NCI-H2227 treated with DMSO at 0.1 percent for 48 hours (cell line): ENCODE data around the gene TRRAP.
A peak's percentile ranks its signal among the peaks of the same experiment; 100 is the strongest.

Experiments
- DNase-seq: peaks from one replicate; lab custom pipeline; 2025; lab: John Stamatoyannopoulos, UW

The TRRAP gene

DNA sequence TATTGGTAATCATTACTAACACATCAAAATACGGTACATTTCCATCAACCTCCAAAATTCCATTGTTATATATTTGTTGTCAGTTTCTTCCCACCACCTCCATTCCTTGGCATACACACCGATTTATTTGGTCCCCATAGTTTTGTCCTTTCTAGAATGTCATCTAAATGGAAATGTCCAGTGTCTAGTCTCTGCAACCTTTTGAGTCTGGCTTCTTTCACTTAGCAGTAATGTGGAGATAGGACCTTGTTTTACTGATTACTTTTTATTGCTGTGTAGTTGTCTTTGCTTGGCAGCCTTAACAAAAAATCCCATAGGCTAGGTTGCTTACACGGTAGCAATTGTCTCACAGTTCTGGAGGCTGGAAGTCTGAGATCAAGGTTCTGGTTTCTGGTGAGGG lies 22.5 kb downstream of the TRRAP start:
- no peak for DNase-seq

DNA sequence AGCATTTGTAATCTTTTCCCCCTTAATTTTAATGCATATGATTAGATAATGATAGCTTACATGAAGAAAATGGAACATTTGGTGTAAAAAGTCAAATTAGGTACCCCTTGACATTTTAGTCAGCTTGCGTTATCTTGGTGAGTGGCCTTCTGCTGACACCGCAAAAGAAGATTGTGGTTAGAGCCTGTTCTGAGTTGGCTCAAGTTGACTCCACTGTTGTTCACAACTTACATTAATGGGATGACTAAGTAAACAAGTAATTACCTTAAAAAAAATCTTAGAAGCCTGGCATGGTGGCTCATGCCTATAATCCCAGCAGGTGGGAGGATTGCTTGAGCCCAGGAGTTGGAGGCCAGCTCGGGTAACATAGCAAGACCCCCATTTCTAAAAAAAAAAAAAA lies 24.2 kb downstream of the TRRAP start:
- peak; percentile 85 for DNase-seq

DNA sequence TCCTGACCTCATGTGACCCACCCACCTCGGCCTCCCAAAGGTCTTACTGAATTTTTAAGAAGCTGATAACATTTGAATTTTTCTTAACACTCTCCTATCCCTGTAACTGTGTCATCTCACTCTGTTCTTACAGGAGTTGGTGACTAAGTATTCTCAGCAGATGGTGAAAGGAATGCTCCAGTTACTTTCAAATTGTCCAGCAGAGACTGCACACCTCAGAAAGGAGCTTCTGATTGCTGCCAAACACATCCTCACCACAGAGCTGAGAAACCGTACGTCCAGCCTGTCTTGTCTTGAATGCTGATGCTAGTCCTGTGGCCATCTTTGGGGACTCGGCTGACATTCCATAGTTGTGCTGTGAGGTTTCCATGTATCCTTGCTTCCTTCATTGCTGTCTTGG lies 24.9 kb downstream of the TRRAP start:
- DNase-seq: peak; percentile 38

DNA sequence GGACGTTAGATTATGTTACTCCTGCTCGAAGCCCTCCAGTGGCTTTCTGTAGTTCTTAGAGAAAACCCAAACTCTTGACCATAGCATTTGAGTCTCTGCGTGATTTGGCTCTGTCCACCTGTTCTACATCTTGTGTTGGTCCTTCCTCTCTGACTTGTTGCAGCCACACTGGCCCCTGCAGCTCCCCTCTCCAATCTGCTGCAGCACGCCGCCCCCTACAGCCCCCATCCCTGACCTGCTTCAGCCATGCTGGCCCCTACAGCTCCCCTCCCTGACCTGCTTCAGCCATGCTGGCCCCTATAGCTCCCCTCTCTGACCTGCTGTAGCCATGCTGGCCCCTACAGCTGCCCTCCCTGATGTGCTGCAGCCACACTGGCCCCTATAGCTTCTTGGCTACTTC lies 29.2 kb downstream of the TRRAP start:
- no peak for DNase-seq

DNA sequence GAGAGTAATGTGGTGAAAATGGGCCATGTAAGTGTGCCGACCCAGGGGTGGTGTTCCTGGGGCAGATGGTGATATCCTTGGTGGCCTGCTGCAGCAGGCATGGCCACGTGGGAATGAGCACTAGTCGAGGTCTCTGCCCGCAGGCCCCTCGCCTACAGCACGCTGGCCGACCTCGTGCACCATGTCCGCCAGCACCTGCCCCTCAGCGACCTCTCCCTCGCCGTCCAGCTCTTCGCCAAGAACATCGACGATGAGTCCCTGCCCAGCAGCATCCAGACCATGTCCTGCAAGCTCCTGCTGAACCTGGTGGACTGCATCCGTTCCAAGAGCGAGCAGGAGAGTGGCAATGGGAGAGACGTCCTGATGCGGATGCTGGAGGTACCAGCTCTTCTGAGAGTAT lies 30.3 kb downstream of the TRRAP start:
- DNase-seq: no peak

DNA sequence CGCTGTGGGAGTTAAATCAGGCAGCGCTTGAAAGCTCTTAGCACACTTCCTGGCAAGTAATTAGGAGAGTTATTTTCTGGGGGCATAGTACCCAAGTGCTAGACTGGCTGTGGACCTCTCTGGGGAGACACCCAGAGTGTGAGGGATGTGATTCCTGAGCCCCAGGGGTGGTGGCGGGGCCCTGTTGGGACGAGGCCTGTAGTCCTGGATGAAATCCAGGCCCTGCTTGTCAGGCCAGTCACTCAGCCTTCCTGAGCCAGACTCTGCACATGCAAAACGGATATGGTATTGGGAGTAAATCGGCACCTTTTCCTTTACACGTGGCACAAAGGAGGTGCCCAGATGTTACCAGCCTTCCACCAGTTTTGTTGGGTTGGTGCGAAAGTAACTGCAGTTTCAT lies 31.2 kb downstream of the TRRAP start:
- DNase-seq: no peak

DNA sequence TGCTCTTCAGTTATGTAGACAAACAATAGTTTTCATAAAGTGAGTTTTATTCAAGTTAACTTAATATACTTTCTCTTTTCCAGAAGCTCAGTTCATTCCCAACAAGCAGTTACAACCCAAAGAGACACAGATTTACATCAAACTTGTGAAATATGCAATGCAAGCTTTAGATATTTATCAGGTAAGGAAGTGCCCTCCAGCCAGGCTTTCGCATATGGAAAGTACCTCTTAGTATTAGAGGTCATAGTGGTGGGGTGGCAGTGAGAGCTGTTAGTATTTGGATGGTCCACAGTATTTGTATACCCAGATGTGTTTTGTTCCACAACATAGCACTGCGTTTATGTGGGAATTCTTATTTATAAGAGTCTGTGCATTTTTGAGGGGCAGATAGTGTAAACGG lies 32.1 kb downstream of the TRRAP start:
- DNase-seq: no peak

DNA sequence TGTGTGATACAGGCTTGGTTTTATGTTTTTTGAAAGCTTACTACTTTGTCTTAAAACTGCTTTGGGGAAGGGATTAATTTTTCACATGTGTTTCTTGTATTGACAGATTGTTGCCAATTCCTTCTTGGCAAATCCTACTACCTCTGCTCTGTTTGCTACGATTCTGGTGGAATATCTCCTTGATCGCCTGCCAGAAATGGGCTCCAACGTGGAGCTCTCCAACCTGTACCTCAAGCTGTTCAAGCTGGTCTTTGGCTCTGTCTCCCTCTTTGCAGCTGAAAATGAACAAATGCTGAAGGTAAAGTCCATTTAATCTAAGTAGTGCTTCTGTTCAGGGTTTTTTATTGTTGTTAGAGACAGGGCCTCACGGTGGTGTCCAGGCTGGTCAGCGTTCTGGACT lies 33.6 kb downstream of the TRRAP start:
- DNase-seq: no peak

DNA sequence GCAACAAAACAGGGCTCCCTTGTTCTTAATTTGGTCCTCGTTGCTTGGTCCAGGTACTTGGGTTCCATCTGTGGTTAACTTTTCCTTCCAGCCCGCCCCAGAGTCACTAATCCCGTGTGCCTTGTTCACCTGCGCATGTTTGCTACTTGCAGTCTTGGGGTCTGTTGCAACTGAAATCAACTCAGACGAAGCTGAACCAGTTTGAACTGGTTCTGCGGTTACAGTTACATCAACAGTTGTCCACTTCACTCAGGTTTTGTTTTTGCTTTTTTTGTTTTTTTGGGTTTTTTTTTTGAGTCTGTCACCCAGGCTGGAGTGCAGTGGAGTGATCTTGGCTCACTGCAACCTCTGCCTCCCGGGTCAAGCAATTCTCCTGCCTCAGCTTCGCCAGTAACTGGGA lies 34.7 kb downstream of the TRRAP start:
- no peak for DNase-seq

DNA sequence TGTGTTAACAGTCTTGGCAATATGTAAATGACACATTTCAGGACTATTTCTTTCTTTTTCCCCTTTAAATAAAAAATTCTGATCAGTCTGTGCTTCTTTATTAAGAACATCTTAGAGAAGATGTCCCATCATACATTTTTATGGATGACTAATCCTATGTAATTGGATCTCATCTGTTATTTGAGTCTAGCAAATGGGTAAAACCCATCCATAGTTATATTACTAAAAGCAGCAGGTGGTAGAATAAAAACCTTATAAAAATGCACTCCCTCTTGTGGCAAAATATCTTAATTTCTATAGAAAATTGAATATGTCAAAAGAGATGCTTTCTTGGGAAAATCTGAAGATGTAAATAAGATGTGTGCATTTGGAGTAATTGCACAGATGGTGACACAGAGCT lies 35.3 kb downstream of the TRRAP start:
- no peak for DNase-seq

DNA sequence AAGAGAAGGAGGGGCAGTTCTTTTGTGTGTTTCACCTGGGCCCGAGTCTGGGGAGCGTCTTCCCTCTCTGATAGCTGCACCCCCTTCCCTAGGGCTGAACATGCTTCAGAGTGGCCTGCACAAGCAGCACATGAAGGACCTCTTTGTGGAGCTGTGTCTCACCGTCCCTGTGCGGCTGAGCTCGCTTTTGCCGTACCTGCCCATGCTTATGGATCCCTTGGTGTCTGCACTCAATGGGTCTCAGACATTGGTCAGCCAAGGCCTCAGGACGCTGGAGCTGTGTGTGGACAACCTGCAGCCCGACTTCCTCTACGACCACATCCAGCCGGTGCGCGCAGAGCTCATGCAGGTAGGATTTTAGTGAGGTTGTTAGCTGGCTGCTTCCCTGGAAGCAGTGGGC lies 39.0 kb downstream of the TRRAP start:
- DNase-seq: no peak

DNA sequence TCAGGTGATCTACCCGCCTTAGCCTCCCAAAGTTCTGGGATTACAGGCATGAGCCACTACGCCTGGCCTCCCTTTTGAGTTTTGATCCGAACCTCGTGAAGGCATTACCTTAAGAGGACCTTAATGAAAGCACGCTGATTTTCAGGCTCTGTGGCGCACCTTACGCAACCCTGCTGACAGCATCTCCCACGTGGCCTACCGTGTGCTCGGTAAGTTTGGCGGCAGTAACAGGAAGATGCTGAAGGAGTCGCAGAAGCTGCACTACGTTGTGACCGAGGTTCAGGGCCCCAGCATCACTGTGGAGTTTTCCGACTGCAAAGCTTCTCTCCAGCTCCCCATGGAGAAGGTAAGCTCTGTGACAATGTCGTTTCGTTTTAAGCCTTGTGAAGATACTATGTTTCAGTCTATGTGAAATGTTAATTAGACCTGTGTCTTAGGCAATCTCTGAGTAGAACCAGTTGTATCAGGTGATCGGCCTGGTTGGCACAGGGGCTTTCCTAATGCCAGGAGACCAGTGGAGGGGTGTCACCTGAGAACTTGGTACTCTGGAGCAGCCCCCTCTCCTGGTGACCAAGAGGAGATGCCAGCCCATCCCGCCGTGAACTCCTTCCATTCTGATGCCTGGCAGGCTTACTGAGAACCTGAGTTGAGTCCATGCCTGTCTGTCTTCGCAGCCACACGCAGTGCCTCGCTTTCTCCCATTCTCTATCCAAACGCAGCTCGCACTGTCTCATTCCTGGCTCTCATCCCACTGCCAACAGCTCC lies 43.5 kb downstream of the TRRAP start:
- DNase-seq: no peak

DNA sequence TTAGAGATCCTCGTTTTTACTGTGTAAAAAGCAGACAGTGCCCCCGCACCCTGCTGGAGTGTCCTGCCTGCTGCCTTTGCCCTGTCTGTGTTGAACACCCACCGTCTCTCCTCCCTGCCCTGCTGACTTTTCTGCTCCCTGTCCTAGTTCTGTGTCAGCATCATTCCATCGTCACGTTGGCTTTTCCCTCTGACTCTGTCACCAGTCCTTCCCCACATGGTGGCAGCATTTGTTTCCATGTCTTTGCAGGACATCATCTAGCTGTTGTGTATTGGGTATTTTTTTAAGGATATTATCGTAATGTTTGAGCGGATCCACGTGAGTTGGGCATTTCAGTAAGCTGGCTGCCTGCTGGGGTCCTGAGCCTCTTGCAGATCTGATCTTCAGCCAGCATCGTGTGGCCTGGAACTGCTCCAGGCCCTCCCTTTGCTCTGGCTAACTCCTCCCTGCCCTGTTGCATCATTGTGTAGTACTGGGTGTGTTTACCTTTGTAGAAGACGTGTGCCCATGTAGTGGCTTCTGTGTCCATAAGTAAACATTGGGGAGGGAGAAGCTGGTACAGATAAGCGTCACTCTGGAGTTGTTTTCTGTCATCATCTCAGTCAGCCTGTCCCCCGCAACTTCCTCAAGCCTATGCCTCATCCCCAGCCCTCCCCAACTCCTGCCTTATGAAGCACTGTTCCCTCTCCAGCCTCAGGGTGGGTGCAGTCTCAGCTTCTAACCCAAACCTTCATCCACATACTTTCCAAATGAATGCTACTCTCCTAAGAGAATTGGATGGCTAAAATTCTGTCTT lies 44.3 kb downstream of the TRRAP start:
- DNase-seq: no peak

DNA sequence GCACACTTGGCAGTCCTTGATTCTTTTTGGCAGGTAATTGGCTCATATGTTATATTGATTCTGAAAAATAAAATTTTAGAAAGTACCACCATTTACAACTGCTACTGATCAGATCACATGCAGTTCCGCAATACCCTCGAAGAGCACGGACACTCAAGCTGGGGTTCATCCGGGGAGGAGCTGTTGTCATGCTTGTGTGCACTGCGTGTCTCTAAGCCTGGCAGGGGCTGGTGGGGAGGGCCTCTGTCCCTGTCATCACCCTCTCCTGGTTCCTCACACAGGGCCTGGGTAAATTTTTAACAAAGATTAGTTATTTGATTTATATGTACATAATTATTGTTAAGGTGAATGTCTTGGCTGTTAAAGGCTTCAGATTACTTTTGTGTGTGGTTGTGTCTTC lies 45.2 kb downstream of the TRRAP start:
- no peak for DNase-seq

DNA sequence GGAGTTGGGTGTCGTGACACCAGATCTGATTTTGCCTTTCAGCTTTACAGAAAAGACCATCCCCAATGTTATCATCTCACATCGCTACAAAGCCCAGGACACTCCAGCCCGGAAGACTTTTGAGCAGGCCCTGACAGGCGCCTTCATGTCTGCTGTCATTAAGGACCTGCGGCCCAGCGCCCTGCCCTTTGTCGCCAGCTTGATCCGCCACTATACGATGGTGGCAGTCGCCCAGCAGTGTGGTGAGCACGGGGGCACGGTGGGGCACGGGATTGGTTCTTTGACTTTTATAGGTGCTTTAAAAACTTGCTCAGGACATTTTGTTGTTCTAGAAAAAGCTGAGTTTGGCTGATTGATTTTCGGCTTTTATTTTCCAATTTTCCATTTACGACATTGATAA lies 48.8 kb downstream of the TRRAP start:
- DNase-seq: no peak

DNA sequence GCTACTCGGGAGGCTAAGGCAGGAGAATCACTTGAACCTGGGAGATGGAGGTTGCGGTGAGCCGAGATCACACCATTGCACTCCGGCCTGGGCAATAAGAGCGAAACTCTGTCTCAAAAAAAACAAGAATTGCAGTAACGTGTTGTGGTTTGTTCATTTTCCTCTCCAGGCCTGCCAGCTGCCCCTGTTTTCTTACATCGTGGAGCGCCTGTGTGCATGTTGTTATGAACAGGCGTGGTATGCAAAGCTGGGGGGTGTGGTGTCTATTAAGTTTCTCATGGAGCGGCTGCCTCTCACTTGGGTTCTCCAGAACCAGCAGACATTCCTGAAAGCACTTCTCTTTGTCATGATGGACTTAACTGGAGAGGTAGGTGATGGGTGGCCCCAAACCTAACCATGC lies 52.1 kb downstream of the TRRAP start:
- DNase-seq: no peak

DNA sequence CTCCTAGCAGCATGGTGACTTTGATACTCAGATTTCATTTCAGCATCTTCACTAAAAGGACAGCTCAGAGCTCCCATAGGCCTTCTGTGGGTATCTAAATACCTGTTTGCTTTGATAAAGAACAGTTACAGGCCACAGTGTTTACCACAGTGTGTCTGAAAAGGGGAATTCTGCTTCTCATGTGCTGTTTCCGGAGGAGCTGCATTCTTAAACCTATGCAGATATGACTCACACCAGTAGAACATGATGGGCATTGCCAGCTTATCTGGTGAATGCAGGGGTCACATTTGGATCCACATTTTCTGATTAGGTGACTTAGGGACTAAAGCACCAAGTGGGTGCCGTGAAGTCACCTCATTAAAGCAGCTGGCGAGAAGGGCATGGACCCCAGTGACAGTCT lies 52.6 kb downstream of the TRRAP start:
- no peak for DNase-seq

DNA sequence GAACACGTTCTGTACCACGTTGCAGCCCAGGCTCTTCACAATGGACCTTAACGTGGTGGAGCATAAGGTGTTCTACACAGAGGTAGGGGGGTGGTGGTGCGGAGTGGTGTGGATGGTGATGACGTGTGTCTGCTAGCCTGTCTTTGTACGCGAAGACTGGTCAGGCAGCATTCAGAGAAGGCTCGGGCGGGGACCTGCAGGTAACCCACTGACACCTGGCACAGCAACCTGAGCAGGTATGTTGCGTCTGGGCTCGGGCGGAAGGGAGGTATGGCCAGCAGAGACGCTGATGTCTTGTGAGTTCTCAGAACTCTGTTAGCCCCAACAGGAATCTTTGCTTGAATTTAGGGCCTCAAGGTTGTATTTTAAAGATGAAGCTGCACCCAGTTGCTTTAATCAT lies 55.0 kb downstream of the TRRAP start:
- DNase-seq: no peak

DNA sequence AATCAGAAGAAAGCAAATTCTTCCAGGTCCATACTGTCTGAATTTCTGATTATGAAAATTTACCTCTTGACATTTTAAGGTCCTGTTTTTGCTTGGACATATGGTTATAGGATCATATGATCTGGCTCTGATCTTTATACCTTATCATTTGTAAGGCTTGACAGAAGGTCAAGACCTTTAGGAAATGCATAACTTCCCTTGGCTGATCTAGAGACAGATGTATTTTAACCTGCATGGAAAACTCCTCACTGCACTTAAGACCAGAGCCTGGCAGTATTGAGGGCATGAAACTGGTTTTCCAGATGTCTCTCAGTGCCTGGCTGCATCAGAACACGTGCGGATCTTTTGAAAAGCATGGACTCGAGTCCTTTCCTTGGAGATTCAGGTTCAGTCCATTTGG lies 55.9 kb downstream of the TRRAP start:
- no peak for DNase-seq

DNA sequence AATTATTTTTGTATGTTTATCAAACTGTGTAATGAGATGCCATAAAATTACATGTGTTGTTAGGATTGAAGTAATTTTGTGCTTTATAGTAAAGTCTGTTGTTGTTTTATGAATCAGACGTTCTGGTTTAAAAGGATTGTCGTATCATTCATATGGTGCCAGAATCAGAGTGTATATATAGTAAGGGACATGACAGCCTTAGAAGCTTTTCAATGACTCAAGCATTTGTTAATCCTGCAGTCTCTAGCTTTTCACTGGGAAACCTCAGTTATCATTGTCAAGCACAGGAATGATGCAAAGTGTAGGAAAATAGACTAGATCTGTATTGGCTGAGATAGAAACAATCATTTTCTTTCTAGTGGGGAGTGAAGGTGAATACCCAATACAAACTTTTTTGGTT lies 57.5 kb downstream of the TRRAP start:
- no peak for DNase-seq

DNA sequence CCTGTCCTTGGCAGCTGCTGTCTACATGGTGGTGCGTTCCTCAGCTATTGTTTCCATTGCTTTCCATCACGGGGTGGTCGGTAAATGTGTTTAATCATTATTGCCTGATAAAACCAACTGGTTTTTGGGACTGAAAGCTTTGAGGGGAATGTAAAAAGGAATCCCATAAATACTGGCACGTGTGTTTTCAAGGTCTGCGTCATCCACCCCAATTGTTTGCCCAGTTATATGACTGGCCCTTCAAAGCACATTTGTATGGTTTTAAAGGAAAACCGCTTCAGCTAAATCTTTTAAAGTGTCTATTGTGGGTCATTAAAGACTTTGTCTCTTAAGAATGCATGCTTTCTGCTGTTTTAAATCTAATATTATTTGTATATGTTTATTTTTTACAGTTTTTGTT lies 65.0 kb downstream of the TRRAP start:
- no peak for DNase-seq

DNA sequence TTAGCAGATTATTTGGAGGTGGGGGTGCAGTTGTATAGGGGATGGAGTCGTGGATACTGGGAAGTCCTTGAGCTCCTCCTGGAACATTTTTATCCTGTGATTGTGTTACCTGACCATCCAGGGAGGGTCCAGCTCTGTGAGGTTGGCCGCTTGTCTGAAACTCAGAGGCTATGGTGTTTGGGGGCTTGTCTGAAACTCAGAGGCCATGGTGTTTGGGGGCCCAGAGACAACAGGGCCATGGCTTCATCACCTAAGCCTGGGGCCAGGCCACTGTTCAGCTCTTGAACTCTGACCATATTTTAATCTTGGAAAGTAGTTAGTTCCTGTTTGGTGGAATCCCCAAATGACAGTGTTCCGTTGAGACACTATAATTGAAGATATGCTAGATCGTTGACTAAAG lies 66.1 kb downstream of the TRRAP start:
- no peak for DNase-seq

DNA sequence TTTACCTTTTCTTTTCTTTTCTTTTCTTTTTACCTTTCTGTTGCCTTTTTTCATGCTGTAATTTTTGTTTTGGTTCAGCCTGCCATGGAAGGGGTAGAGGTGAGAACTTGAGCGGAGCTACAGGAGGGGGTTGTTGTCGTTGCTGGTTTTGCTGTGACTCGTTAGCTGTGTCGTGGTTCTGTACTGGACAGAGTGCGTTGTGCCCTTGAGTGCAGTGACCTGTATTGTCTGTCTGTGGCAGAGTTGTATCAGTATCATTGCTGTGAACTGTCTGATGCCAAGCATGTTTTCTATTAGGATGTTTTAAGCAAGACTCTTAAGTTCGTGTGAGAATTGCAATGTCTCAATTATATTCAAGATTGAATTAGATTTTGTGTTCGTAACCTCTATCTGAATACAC lies 67.5 kb downstream of the TRRAP start:
- DNase-seq: no peak

DNA sequence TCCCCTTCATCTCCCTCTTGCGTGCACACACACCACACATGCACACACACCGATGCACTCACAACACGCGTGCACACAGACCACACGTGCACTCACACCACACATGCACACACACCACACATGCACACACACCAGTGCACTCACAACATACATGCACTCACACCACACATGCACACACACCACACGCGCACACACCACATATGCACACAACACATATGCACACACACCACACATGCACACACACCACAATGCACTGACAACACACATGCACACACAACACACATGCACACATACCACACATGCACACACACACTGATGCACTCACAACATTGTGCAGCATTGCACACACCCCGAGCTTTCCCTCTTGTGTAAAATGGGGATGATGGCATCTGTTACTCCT lies 68.1 kb downstream of the TRRAP start:
- no peak for DNase-seq
